HG02981 (cell line): ENCODE measurements around the gene EBLN2.
"Not testable (repeated sequence)": the region's sequence is repeated elsewhere in the genome, so short reads cannot be mapped to it uniquely, and the experiment has no call there.

Experiments used
- ATAC-seq: cut with Tn5 transposase; IDR thresholded peaks from one replicate; pipeline ENCODE4 v1.9.1; 2021; ENCODE audit warnings: mild to moderate bottlenecking, moderate library complexity; ENCODE audit not compliant: unreplicated experiment

Gene EBLN2

GRCh38 chr3:73056845-73057150 lies 4.7 kb upstream of the EBLN2 start:
- ATAC-seq = no peak

GRCh38 chr3:73060302-73060723 lies 1.1 kb upstream of the EBLN2 start:
- ATAC-seq = no peak

GRCh38 chr3:73066243-73066642 lies 4.8 kb downstream of the EBLN2 start:
- not testable (repeated sequence) for ATAC-seq

GRCh38 chr3:73068419-73068818 lies 7.0 kb downstream of the EBLN2 start:
- no peak for ATAC-seq

GRCh38 chr3:73069187-73069586 lies 7.7 kb downstream of the EBLN2 start:
- ATAC-seq = no peak

GRCh38 chr3:73069775-73070444 lies 8.5 kb downstream of the EBLN2 start:
- no peak for ATAC-seq

GRCh38 chr3:73070675-73071575 lies 9.5 kb downstream of the EBLN2 start:
- ATAC-seq = no peak

GRCh38 chr3:73071952-73072351 lies 10.5 kb downstream of the EBLN2 start:
- ATAC-seq = no peak

GRCh38 chr3:73072634-73073033 lies 11.2 kb downstream of the EBLN2 start:
- no peak for ATAC-seq

GRCh38 chr3:73073091-73073707 lies 11.7 kb downstream of the EBLN2 start:
- no peak for ATAC-seq

- no peak for ATAC-seq
These were observed 13.3 kb downstream of the EBLN2 start for GRCh38 chr3:73074781-73075180.

- ATAC-seq = no peak
These were observed 18.9 kb downstream of the EBLN2 start for GRCh38 chr3:73080216-73080966.

- ATAC-seq = no peak
These were observed 19.7 kb downstream of the EBLN2 start for GRCh38 chr3:73081140-73081539.

GRCh38 chr3:73084170-73084569 lies 22.7 kb downstream of the EBLN2 start:
- no peak for ATAC-seq

GRCh38 chr3:73086071-73086494 lies 24.6 kb downstream of the EBLN2 start:
- ATAC-seq = no peak

GRCh38 chr3:73094129-73094528 lies 32.7 kb downstream of the EBLN2 start:
- no peak for ATAC-seq

- ATAC-seq = no peak
These were observed 33.5 kb downstream of the EBLN2 start for GRCh38 chr3:73094951-73095350.

- no peak for ATAC-seq
These were observed 34.7 kb downstream of the EBLN2 start for GRCh38 chr3:73096169-73096568.

GRCh38 chr3:73098026-73098425 lies 36.6 kb downstream of the EBLN2 start:
- no peak for ATAC-seq

GRCh38 chr3:73098873-73099272 lies 37.4 kb downstream of the EBLN2 start:
- no peak for ATAC-seq
